ENCODE data around the gene LPP. TPM values are rescaled to one million over a fixed set of nuclear protein-coding genes. Genes with fewer than 3 reads are reported as not detected.
A peak's percentile ranks its signal among the peaks of the same experiment; 100 is the strongest.

Gene LPP
- total RNA-seq, 1 donor, result 196 TPM

- no peak for TF ChIP-seq CTCF (IDR thresholded peaks at IDR 0.05; ENCODE audit: insufficient read depth, low read depth, low read length)
- DNase-seq (ENCODE audit: low read depth), result peak; percentile 64
- H3K4me3 ChIP-seq (ENCODE audit: low read depth, low read length), result no peak overlapping the region
Measured at GRCh38 chr3:188278717-188279324, 124.9 kb downstream of the LPP start.

GRCh38 chr3:188279502-188280335, 125.8 kb downstream of the LPP start:
- H3K4me3 ChIP-seq (ENCODE audit: low read depth, low read length), result no peak overlapping the region
- DNase-seq (ENCODE audit: low read depth), result no peak
- TF ChIP-seq CTCF (IDR thresholded peaks at IDR 0.05; ENCODE audit: insufficient read depth, low read depth, low read length), result no peak

- no peak overlapping the region for H3K4me3 ChIP-seq (ENCODE audit: low read depth, low read length)
- TF ChIP-seq CTCF (IDR thresholded peaks at IDR 0.05; ENCODE audit: insufficient read depth, low read depth, low read length), result no peak
- no peak for DNase-seq (ENCODE audit: low read depth)
Measured at GRCh38 chr3:188280627-188281026, 126.7 kb downstream of the LPP start.

GRCh38 chr3:188282871-188283270, 128.9 kb downstream of the LPP start:
- TF ChIP-seq CTCF (IDR thresholded peaks at IDR 0.05; ENCODE audit: insufficient read depth, low read depth, low read length), result no peak
- H3K4me3 ChIP-seq (ENCODE audit: low read depth, low read length), result no peak overlapping the region
- DNase-seq (ENCODE audit: low read depth), result peak; percentile 73

- DNase-seq (ENCODE audit: low read depth), result peak; percentile 91
- peak; percentile 37 for TF ChIP-seq CTCF (IDR thresholded peaks at IDR 0.05; ENCODE audit: insufficient read depth, low read depth, low read length)
- H3K4me3 ChIP-seq (ENCODE audit: low read depth, low read length), result no peak overlapping the region
Measured at GRCh38 chr3:188283347-188283746, 129.4 kb downstream of the LPP start.

GRCh38 chr3:188284455-188285212, 130.7 kb downstream of the LPP start:
- TF ChIP-seq CTCF (IDR thresholded peaks at IDR 0.05; ENCODE audit: insufficient read depth, low read depth, low read length), result no peak
- no peak overlapping the region for H3K4me3 ChIP-seq (ENCODE audit: low read depth, low read length)
- no peak for DNase-seq (ENCODE audit: low read depth)
